Activated CD4-positive, alpha-beta T cell treated with anti-CD3 and anti-CD28 coated beads, Interleukin-2, amount 50 U/mL, for 1 hour (primary cell): ENCODE data around the gene APEH.

Experiments used
- DNase-seq: peaks from one replicate; pipeline ENCODE4 v3.0.0-alpha.2; 2020

The APEH gene

GRCh38 chr3:49673715-49674496, at the start of gene APEH:
APEH (plus strand) TSS chr3:49674351; CDS start chr3:49674402, 51 bp downstream.
- peak; percentile 94 for DNase-seq

- no peak for DNase-seq
Measured at GRCh38 chr3:49625071-49625470, 49.1 kb upstream of the APEH start.

DNA sequence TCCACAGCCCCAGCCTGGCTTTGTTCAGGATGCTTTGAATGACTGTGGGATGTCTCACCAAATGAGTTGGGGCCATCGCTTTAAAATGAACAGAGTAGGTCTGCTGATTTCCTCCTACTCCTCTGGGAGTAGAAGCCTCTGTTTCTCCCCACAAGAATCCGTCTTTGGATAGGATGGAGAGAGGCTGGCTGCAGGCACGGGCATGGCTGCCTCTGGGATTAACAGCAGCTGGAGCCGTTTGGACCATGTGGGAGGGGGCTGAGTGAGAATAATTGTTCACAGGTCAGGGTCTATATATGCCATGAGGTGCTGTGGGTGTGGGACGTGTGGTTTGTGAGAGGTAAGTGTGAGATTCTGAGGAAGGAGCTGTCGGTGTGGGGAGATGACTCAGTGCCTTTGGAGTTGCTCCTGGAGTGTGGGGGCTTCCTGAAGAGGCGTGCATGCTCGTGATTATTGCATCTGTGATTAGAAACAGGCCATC, 48.0 kb upstream of the APEH start:
- no peak for DNase-seq

- DNase-seq: no peak
Measured at GRCh38 chr3:49626796-49627195, 47.4 kb upstream of the APEH start.

DNA sequence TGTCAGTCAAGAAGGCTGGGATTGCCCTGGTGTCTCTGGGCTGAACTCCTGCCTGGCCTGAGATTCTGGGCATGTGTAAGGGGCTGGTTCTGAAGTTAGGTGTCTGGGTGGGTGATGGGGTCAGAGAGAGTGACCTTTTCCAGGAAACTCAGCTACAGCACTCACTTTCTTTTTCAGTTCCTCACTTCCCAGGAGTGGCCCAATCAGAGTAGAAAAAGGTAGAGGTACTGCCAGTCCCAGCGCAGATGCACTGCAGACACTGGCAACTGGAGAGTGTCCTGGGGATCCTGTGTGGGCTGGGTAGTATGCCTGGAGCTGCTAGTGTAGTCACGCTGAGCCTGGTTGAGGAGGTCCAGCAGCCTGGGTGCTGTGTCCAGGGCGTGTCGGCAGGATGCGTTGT, 46.5 kb upstream of the APEH start:
- no peak for DNase-seq

GRCh38 chr3:49628249-49628648, 45.9 kb upstream of the APEH start:
- no peak for DNase-seq

DNA sequence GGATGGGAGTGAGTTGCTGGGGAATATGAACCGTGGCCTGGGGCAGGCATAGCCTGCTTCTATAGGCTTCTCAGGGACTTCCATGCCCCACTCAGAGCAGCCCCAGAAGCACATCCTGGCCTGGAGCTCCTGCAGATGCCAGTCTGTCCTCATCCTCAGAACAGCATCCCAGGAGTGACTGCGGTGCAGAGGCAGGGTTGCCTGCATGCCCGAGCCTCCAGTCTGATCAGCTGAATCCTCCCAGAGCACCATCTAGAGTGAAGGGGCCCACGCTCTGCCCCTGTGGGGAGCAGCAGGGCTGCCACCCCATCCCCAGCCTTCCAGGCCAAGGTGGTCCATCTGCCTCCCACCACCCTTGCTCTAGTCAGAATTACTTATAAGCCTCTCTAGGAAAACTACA, 44.7 kb upstream of the APEH start:
- no peak for DNase-seq

- no peak for DNase-seq
Measured at GRCh38 chr3:49629866-49630265, 44.3 kb upstream of the APEH start.

GRCh38 chr3:49630784-49631183, 43.4 kb upstream of the APEH start:
- DNase-seq: no peak

- no peak for DNase-seq
Measured at GRCh38 chr3:49634736-49635135, 39.4 kb upstream of the APEH start.

- DNase-seq: no peak
Measured at GRCh38 chr3:49636883-49637609, 37.1 kb upstream of the APEH start.

GRCh38 chr3:49638445-49638844, 35.7 kb upstream of the APEH start:
- no peak for DNase-seq

DNA sequence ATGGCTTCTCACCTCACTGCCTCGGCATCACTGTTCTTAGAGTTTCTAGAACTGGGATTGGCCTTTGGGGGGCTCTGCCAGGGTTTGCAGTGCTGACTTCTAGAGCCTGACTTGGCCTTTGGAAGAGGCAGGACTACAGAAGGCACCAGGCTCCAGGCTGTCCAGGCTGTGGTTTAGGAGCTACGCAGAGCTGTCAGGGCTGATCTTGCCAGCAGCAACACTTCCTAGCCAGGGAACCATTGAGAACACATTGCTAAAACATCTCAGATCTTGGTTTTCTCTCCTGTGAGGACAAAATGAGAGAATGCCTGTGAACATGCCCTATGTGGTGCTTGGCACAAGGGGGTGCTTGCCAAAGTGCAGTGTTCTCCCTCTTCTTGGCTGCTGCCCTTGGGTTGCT, 34.6 kb upstream of the APEH start:
- no peak for DNase-seq

GRCh38 chr3:49641292-49641691, 32.9 kb upstream of the APEH start:
- no peak for DNase-seq

GRCh38 chr3:49641921-49642707, 32.0 kb upstream of the APEH start:
- no peak for DNase-seq

GRCh38 chr3:49642708-49643145, 31.4 kb upstream of the APEH start:
- no peak for DNase-seq

- DNase-seq: no peak
Measured at GRCh38 chr3:49644684-49645083, 29.5 kb upstream of the APEH start.

DNA sequence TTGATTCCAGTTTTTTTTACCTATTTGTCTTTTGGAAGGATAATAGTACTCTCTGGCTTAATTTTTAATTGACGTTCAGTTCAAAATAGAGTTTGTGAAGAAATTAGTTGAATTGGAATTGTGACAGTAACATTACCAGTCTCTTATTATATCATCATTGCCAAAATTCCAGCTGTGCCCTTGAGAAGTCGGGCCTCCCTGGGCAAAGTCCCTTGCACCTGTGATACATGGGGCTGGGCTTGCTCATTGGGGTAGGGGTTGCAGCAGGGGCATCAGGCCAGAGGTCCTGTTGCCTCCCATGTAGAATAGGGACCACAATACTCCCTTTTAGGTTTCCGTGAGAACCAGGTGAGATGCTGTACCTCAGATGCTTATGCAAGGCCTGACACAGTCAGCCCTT, 27.9 kb upstream of the APEH start:
- no peak for DNase-seq

- DNase-seq: no peak
Measured at GRCh38 chr3:49647741-49648140, 26.4 kb upstream of the APEH start.

DNA sequence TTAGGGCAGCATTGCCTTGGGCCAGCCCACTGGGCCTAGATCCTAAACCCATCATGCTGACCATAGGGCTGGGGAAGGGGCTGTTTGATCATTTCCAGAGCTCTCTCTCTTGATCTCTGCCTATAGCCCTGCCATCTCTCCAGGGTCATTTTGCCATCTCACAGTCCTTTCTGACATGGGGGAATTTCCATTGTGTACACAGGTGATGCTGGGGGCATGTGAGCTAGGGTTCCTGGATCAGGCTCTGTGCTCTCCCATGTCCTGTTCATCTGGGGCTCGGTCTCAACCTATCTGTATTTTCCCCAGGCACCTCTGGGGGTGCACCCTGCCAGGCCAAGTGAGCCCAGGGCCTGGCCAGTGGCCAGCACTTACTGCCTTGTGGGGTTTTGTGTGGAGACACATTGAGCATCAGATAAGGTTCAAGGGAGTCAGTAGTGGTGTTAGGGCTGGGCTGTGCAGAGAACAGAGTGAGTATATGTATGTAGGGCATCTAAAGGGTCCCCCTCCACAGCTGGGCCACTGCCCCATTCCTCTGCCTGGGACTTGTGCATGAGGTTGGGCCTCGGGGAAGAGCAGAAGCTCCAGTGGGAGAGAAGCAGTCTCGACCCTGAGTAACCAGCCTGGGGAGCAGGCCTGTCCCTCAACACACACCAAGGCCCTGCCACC, 25.7 kb upstream of the APEH start:
- no peak for DNase-seq

DNA sequence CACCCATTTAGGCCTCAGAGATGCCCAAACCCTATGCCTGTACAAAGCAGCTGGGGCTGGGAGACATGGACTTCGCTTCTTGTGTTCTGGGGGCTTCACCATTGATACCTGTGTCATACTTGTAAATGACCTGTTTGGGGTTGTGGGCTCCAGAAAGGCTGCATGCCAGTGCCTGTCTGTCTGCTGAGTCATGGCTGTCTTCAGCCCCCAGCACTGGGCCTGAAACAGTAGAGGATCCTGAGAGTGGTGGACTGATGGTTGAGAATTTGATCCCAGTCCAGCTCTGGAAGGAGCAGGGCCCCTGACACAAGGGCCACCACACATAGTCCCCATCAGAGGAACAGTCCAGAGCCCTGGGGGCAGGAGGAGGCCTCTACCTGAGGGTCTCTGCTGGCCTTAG, 24.6 kb upstream of the APEH start:
- DNase-seq: no peak

DNA sequence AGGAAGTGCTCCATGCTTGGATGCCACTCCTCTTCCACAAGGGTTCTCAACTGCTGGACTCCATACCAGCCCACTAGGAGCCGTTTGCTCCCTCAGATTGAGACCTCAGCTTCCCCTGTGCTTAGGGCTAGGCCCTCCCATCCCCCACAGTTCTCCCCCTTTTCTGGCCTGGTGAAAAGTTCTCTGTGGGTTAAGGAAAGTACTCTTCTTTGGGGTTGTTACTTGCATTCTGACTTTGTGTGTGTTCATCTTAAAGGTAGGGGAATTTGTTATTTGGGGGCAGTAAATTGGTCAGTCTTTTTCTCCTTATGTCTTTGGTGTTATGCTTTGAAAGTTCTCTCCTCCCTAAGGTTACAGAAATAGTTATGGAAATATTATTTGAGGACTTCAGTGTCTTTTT, 24.0 kb upstream of the APEH start:
- DNase-seq: no peak

DNA sequence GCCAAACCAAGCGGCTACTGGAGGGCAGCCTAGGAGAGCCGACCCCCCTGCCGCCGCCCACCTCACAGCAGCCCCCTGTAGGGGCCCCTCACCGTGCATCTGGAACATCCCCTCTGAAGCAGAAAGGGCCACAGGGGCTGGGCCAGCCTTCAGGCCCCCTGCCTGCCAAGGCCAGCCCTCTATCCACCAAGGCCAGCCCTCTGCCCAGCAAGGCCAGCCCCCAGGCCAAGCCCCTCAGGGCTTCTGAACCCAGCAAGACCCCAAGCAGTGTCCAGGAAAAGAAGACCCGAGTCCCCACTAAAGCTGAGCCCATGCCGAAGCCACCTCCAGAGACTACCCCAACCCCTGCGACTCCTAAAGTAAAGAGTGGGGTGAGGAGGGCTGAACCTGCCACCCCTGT, 23.5 kb upstream of the APEH start:
- no peak for DNase-seq
